ENCODE results near the gene ZNF611.

DNA sequence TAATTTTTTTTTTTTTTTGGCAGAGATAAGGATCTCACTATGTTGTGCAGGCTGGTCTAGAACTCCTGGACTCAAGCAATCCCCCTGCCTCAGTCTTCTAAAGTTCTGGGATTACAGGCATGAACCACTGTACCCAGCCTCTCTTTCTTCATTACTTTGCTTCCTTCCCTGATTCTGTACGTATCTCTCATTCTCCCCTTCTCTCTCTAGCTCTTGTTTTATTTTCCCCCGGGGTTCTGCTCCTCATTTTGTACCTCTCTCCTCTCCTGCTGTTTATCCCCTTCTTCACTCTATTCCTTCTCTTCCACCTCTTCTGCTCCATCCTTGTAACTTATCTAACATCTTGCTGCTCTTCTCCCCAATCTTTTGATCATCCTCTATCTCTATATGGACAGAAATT is 46.5 kb downstream of the ZNF611 start:
- TF ChIP-seq, protein P1, sequence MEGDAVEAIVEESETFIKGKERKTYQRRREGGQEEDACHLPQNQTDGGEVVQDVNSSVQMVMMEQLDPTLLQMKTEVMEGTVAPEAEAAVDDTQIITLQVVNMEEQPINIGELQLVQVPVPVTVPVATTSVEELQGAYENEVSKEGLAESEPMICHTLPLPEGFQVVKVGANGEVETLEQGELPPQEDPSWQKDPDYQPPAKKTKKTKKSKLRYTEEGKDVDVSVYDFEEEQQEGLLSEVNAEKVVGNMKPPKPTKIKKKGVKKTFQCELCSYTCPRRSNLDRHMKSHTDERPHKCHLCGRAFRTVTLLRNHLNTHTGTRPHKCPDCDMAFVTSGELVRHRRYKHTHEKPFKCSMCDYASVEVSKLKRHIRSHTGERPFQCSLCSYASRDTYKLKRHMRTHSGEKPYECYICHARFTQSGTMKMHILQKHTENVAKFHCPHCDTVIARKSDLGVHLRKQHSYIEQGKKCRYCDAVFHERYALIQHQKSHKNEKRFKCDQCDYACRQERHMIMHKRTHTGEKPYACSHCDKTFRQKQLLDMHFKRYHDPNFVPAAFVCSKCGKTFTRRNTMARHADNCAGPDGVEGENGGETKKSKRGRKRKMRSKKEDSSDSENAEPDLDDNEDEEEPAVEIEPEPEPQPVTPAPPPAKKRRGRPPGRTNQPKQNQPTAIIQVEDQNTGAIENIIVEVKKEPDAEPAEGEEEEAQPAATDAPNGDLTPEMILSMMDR (IDR thresholded peaks at IDR 0.05; ENCODE audit: low read depth, low read length, poor library complexity, severe bottlenecking), result no peak
- TF ChIP-seq EZH2phosphoT487 (IDR thresholded peaks at IDR 0.05; ENCODE audit: borderline replicate concordance, low read length), result no peak

Measured in DOHH2 (cell line).